ENCODE results near the gene CPNE5. TPM values are rescaled to one million over a fixed set of nuclear protein-coding genes. Genes with fewer than 3 reads are reported as not detected.

The CPNE5 gene
- total and polyA plus RNA-seq, 7 experiments from 2014 or later: 0.09 to 5.1 (median 1.3) TPM; not detected in 1

DNA sequence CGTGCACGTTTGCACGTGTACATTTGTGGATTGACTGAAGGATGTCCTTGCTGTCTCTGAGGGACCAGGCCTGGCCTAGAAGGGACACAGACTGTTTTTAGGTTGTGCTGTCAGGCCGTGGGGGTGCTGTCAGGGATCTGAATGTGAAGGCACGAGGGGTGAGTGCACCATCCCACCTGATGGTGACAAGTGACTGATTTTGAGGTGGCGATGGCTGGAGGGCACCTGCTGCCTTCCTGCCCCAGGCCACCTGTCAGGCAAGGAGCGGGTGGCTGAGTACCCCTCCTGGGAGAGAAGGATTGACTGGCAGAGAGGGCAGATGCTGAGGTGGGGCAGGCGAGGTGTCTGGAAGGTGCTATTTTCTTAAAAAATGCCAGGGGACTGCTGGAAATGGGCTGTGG is 140.4 kb downstream of the CPNE5 start:
- Histone ChIP-seq H3K27me3 (ENCODE audit: control insufficient read depth in 2 of 2, insufficient read depth in 2 of 2, low read length in 2 of 2) (no peaks in the 10 kb centered on the region), H3K9me3 (ENCODE audit: control insufficient read depth in 2 of 3, low read length in 3 of 3) (no peaks in the 10 kb centered on the region), H3K36me3 (ENCODE audit: control insufficient read depth in 2 of 3, insufficient read depth in 3 of 3, low read length in 3 of 3) (no peaks in the 10 kb centered on the region), H3K27ac (ENCODE audit: low read depth, low read length) (no peak overlapping the region), H3K4me3 (ENCODE audit: low read length) (no peak overlapping the region), H3K4me1 (ENCODE audit: control insufficient read depth in 2 of 2, insufficient read depth in 2 of 2, low read length in 2 of 2) (no peaks in the 10 kb centered on the region)
- Mint-ChIP-seq H3K27ac (peak overlapping the region in 1 of 9 donors; percentile 43), H3K36me3 (no peaks in the 10 kb centered on the region), H3K4me1 (peaks cover 0 to 37% (median 0%) of the 10 kb centered on the region in 7 donors), H3K9me3 (peaks cover 0 to 1% (median 0%) of the 10 kb centered on the region in 11 donors), H3K27me3 (peaks cover 0 to 10% (median 0%) of the 10 kb centered on the region in 5 donors), H3K4me3 (no peak overlapping the region)
- ATAC-seq (no peak), DNase-seq (no peak)
- intact Hi-C loops (cut with micrococcal nuclease): no loop called here
- POLR2A ChIA-PET: no interaction called here
- CTCF ChIA-PET: no interaction called here

DNA sequence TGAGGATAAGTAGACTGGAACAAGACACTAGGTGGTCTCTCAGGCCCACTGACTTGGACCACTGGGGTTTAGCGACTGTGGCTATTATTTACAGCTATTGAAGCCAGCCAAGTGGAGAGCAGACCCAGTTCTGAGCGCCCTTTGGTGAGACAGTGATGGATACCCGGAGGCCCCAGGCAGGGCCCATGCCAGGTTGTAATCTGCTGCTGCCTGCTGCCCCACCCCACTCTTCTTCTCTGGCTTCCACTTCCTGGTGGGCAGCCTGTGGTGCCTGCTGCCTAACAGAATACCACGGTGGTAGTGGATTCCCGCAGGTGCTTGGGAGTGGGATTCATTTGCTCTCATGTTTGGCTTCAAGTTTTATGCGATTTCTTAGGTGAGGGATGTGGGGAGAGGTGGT is 141.0 kb downstream of the CPNE5 start:
- intact Hi-C loops (cut with micrococcal nuclease): no loop called here
- Histone ChIP-seq H3K4me3 (ENCODE audit: low read length) (no peak overlapping the region), H3K27me3 (ENCODE audit: control insufficient read depth in 2 of 2, insufficient read depth in 2 of 2, low read length in 2 of 2) (no peaks in the 10 kb centered on the region), H3K9me3 (ENCODE audit: control insufficient read depth in 2 of 3, low read length in 3 of 3) (no peaks in the 10 kb centered on the region), H3K27ac (ENCODE audit: low read depth, low read length) (no peak overlapping the region), H3K4me1 (ENCODE audit: control insufficient read depth in 2 of 2, insufficient read depth in 2 of 2, low read length in 2 of 2) (no peaks in the 10 kb centered on the region), H3K36me3 (ENCODE audit: control insufficient read depth in 2 of 3, insufficient read depth in 3 of 3, low read length in 3 of 3) (no peaks in the 10 kb centered on the region)
- ATAC-seq (no peak), DNase-seq (no peak)
- H3K4me3 Mint-ChIP-seq: no peak overlapping the region
- H3K9me3 Mint-ChIP-seq: peaks cover 0 to under 1% (median 0%) of the 10 kb centered on the region in 11 donors
- ChIA-PET POLR2A (no interaction called here), CTCF (no interaction called here)
- peaks cover 0 to 42% (median 4%) of the 10 kb centered on the region in 7 donors for H3K4me1 Mint-ChIP-seq
- H3K27me3 Mint-ChIP-seq: peaks cover 0 to 6% (median 0%) of the 10 kb centered on the region in 5 donors
- no peaks in the 10 kb centered on the region for H3K36me3 Mint-ChIP-seq
- no peak overlapping the region for H3K27ac Mint-ChIP-seq

DNA sequence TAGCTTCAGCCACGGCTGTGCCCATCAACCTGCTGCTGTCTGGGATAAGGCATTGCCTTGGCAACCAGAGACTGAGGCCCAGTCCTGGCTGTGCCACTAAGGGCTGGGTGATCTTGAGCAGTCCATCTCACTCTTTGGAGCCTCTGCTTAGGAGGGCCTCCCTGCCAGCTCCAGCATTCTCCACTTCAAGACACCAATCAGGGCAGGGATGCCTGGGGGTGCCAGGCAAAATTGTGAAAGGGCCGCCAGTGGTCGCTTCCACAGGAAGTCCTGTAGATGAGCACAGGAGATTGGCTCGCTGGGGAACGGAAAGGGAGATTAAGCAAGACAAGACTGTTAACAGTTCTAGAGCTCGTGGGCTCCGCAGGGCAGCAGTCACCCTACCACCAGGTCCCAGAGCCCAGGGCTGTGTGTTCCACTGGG is 141.8 kb downstream of the CPNE5 start, which contains the start of gene RAB44:
Gene RAB44, plus strand, starts transcription at position 346 of the 423 bp plus-strand sequence. CDS start 6,410 bp downstream, outside the sequence.
- H3K27me3 ChIP-seq (ENCODE audit: control insufficient read depth in 2 of 2, insufficient read depth in 2 of 2, low read length in 2 of 2): no peaks in the 10 kb centered on the region
- no peak within 1 kb of the TSS for H3K27ac ChIP-seq (ENCODE audit: low read depth, low read length)
- no peaks in the 10 kb centered on the region for H3K36me3 Mint-ChIP-seq
- POLR2A ChIA-PET: no interaction called here
- no peaks in the 10 kb centered on the region for H3K9me3 ChIP-seq (ENCODE audit: control insufficient read depth in 2 of 3, low read length in 3 of 3)
- H3K27me3 Mint-ChIP-seq: peaks cover 0 to 6% (median 0%) of the 10 kb centered on the region in 5 donors
- H3K4me1 ChIP-seq (ENCODE audit: control insufficient read depth in 2 of 2, insufficient read depth in 2 of 2, low read length in 2 of 2): peaks cover 0 to 1% of the 10 kb centered on the region in 2 donors
- H3K9me3 Mint-ChIP-seq: no peaks in the 10 kb centered on the region
- no peak within 1 kb of the TSS for H3K4me3 Mint-ChIP-seq
- H3K36me3 ChIP-seq (ENCODE audit: control insufficient read depth in 2 of 3, insufficient read depth in 3 of 3, low read length in 3 of 3): no peaks in the 10 kb centered on the region
- ATAC-seq (peak; percentile 54), DNase-seq (no peak)
- H3K4me3 ChIP-seq (ENCODE audit: low read length): no peak within 1 kb of the TSS
- intact Hi-C loops (cut with micrococcal nuclease): no loop called here
- no peak within 1 kb of the TSS for H3K27ac Mint-ChIP-seq
- CTCF ChIA-PET: interaction anchor here (0.5 kb wide), 1 partner anchor 293 kb away, joined by 4 read pairs; no protein-coding TSS in a partner anchor
- peaks cover 0 to 47% (median 5%) of the 10 kb centered on the region in 7 donors for H3K4me1 Mint-ChIP-seq

DNA sequence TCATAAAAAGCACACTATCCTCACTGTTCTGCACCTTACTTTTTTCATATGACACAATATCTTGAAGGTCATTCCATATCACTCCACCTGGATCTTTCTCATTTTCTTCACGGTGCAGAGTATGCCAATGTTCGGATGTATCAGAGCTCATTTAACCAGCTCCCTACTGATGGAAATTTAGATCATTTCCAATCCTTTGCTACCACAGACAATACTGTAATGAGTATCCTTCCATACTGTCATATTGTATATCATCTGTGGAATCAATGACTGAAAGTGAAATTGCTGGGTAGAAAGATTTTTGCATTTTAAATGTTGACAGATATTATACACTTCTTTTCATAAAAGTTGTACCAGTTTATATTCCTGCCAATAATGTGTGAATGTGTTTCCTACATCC is 143.8 kb downstream of the CPNE5 start:
- H3K27ac Mint-ChIP-seq: peak overlapping the region in 1 of 9 donors; percentile 2
- no peaks in the 10 kb centered on the region for H3K9me3 Mint-ChIP-seq
- peaks cover 0 to 10% of the 10 kb centered on the region in 2 donors for H3K4me1 ChIP-seq (ENCODE audit: control insufficient read depth in 2 of 2, insufficient read depth in 2 of 2, low read length in 2 of 2)
- no peak for ATAC-seq
- POLR2A ChIA-PET: no interaction called here
- DNase-seq: no peak
- H3K9me3 ChIP-seq (ENCODE audit: control insufficient read depth in 2 of 3, low read length in 3 of 3): no peaks in the 10 kb centered on the region
- H3K4me3 ChIP-seq (ENCODE audit: low read length): no peak overlapping the region
- H3K27me3 ChIP-seq (ENCODE audit: control insufficient read depth in 2 of 2, insufficient read depth in 2 of 2, low read length in 2 of 2): no peaks in the 10 kb centered on the region
- CTCF ChIA-PET: no interaction called here
- no peaks in the 10 kb centered on the region for H3K36me3 Mint-ChIP-seq
- intact Hi-C loops (cut with micrococcal nuclease): no loop called here
- H3K4me1 Mint-ChIP-seq: peaks cover 0 to 60% (median 9%) of the 10 kb centered on the region in 7 donors
- no peak overlapping the region for H3K27ac ChIP-seq (ENCODE audit: low read depth, low read length)
- no peaks in the 10 kb centered on the region for H3K36me3 ChIP-seq (ENCODE audit: control insufficient read depth in 2 of 3, insufficient read depth in 3 of 3, low read length in 3 of 3)
- peaks cover 0 to 6% (median 0%) of the 10 kb centered on the region in 5 donors for H3K27me3 Mint-ChIP-seq
- H3K4me3 Mint-ChIP-seq: peak overlapping the region in 1 of 10 donors; percentile 10

DNA sequence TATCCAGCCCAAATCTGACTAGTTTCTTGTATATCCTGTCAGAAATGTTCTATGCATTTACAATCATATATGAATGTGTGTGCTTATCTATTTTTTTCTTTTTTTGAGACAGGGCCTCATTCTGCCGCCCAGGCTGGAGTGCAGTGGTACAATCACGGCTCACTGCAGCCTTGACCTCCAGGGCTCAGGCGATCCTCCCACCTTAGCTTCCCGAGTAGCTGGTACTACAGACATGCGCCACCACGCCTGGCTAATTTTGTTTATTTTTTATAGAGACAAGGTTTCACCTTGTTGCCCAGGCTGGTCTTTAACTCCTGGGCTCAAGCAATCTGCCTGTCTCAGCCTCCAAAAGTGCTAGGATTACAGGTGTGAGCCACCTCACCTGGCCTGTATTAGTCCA is 144.6 kb downstream of the CPNE5 start:
- POLR2A ChIA-PET: no interaction called here

DNA sequence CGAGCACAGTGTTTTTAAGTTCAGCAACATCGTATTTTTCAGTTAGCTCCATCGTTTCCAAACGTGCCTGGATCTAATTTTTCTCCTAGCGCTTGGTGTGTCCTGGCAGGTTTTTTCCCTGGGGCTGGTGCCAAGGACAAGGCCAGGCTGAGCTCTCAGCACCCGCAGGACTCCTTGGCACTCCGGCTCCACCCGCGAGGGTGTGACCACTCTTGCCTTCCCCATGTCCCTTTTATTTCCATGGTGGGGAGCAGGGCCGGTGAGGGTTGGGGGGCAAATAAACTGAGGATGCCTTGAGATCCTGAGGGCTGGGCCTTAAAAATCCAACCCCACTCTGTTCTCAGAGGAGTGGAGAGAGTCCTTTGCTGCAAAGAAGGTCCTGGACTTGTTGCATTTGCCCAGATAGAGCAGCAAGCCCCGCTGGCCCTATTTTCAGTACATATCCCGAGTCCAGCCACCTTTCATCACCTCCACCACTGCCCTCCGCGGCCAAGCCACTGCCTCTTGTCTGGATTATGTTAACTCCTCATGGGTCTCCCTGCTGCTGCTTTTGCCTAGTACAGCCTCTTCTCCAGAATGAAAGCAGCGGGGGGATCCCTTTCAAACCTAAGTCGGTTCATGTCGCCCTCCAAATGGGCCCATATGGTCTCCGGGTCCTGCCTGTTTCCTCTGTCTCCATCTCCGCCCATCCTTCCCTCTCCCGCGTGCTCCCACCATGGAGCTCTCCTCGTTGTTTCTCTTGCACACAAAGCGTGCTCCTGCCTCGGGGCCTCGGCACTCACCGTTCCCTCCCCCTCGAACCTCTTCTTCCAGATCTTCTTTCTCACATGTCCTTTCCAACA is 146.2 kb downstream of the CPNE5 start:
- intact Hi-C loops (cut with micrococcal nuclease): loop anchor here in 1 of 2 donors (1.0 kb wide), 1 partner anchor 13 kb away; no protein-coding TSS in a partner anchor
- H3K36me3 Mint-ChIP-seq: no peaks in the 10 kb centered on the region
- Histone ChIP-seq H3K4me3 (ENCODE audit: low read length) (no peak overlapping the region), H3K9me3 (ENCODE audit: control insufficient read depth in 2 of 3, low read length in 3 of 3) (no peaks in the 10 kb centered on the region), H3K36me3 (ENCODE audit: control insufficient read depth in 2 of 3, insufficient read depth in 3 of 3, low read length in 3 of 3) (no peaks in the 10 kb centered on the region), H3K4me1 (ENCODE audit: control insufficient read depth in 2 of 2, insufficient read depth in 2 of 2, low read length in 2 of 2) (peaks cover 0 to 10% of the 10 kb centered on the region in 2 donors), H3K27ac (ENCODE audit: low read depth, low read length) (no peak overlapping the region), H3K27me3 (ENCODE audit: control insufficient read depth in 2 of 2, insufficient read depth in 2 of 2, low read length in 2 of 2) (no peaks in the 10 kb centered on the region)
- POLR2A ChIA-PET: no interaction called here
- CTCF ChIA-PET: no interaction called here
- H3K27ac Mint-ChIP-seq: peak overlapping the region in 1 of 9 donors; percentile 84
- peaks cover 0 to 69% (median 9%) of the 10 kb centered on the region in 7 donors for H3K4me1 Mint-ChIP-seq
- peak overlapping the region in 1 of 10 donors; percentile 72 for H3K4me3 Mint-ChIP-seq
- no peaks in the 10 kb centered on the region for H3K9me3 Mint-ChIP-seq
- ATAC-seq: no peak
- H3K27me3 Mint-ChIP-seq: no peaks in the 10 kb centered on the region
- no peak for DNase-seq

More for the DNA sequence above, 144.6 kb downstream of the CPNE5 start:
- H3K36me3 Mint-ChIP-seq: no peaks in the 10 kb centered on the region
- no peak overlapping the region for H3K27ac Mint-ChIP-seq
- H3K27me3 Mint-ChIP-seq: peaks cover 0 to 6% (median 0%) of the 10 kb centered on the region in 5 donors
- H3K9me3 Mint-ChIP-seq: no peaks in the 10 kb centered on the region
- Histone ChIP-seq H3K27me3 (ENCODE audit: control insufficient read depth in 2 of 2, insufficient read depth in 2 of 2, low read length in 2 of 2) (no peaks in the 10 kb centered on the region), H3K4me1 (ENCODE audit: control insufficient read depth in 2 of 2, insufficient read depth in 2 of 2, low read length in 2 of 2) (peaks cover 0 to 10% of the 10 kb centered on the region in 2 donors), H3K4me3 (ENCODE audit: low read length) (no peak overlapping the region), H3K9me3 (ENCODE audit: control insufficient read depth in 2 of 3, low read length in 3 of 3) (no peaks in the 10 kb centered on the region), H3K27ac (ENCODE audit: low read depth, low read length) (no peak overlapping the region), H3K36me3 (ENCODE audit: control insufficient read depth in 2 of 3, insufficient read depth in 3 of 3, low read length in 3 of 3) (no peaks in the 10 kb centered on the region)
- CTCF ChIA-PET: no interaction called here
- DNase-seq: no peak
- no peak for ATAC-seq
- peaks cover 0 to 65% (median 9%) of the 10 kb centered on the region in 7 donors for H3K4me1 Mint-ChIP-seq
- intact Hi-C loops (cut with micrococcal nuclease): no loop called here
- no peak overlapping the region for H3K4me3 Mint-ChIP-seq

Data from naive thymus-derived CD4-positive, alpha-beta T cell (primary cell).